GM12878 (cell line): ENCODE data around the gene TTC23.

Experiments
- CHD4 ChIP-seq: fragments of 200-600 bp; sonication (generic); IDR thresholded peaks from 2 replicates; pipeline ENCODE4 v1.6.1; 2016; ENCODE audit warnings: mild to moderate bottlenecking
- CTCF ChIP-seq, 3 experiments: IDR thresholded peaks in 2 of 3; conservative IDR thresholded peaks in 1 of 3; 2 replicates each; pipeline ENCODE4 v1.5.1; 2011; ENCODE audit warnings: low read depth in 3 of 3, low read length in 3 of 3, mild to moderate bottlenecking in 3 of 3, control low read depth in 2 of 3, moderate library complexity in 2 of 3, inconsistent platforms in 1 of 3, mixed read lengths in 1 of 3; ENCODE audit not compliant: control insufficient read depth in 2 of 3, insufficient read depth in 1 of 3; ENCODE audit errors: extremely low read depth in 1 of 3
- FOXK2 ChIP-seq: fragments of 450-650 bp; IDR thresholded peaks from 2 replicates; pipeline ENCODE4 v1.6.1; 2017; ENCODE audit warnings: mild to moderate bottlenecking, moderate library complexity
- MXI1 ChIP-seq: fragments of 150-350 bp; IDR thresholded peaks from 2 replicates; pipeline ENCODE4 v1.6.1; 2011; ENCODE audit warnings: low read depth, mild to moderate bottlenecking, inconsistent platforms, low read length, improper control_type of control experiment
- MYC ChIP-seq: IDR thresholded peaks from 2 replicates; pipeline ENCODE4 v1.6.1; 2011; ENCODE audit warnings: mild to moderate bottlenecking, low read length, moderate library complexity, inconsistent platforms; ENCODE audit not compliant: insufficient read depth, insufficient replicate concordance, insufficient read length, severe bottlenecking
- NFIC ChIP-seq: IDR thresholded peaks from 2 replicates; pipeline ENCODE4 v1.6.1; 2012; ENCODE audit warnings: low read depth, mild to moderate bottlenecking, inconsistent platforms, low read length, moderate library complexity
- POLR2A ChIP-seq: IDR thresholded peaks from 2 replicates; pipeline ENCODE4 v1.6.1; 2011; ENCODE audit warnings: low read depth, mild to moderate bottlenecking, low read length
- SP1 ChIP-seq: IDR thresholded peaks from one replicate; pipeline ENCODE4 v1.6.1; 2011; ENCODE audit warnings: low read depth, low read length
- SRF ChIP-seq, 2 experiments: IDR thresholded peaks; 2 replicates each; pipeline ENCODE4 v1.6.1; 2011; ENCODE audit warnings: low read depth in 2 of 2, low read length in 2 of 2, mild to moderate bottlenecking in 1 of 2, moderate library complexity in 1 of 2
- YY1 ChIP-seq: IDR thresholded peaks from 2 replicates; pipeline ENCODE4 v1.6.1; 2011; ENCODE audit warnings: low read depth, mild to moderate bottlenecking, low read length

- TF ChIP-seq YY1 (no peak), SP1 (no peak), MYC (no peak), CTCF (IDR thresholded peaks at IDR 0.05 in 2 of 3, conservative IDR thresholded peaks at IDR 0.05 in 1 of 3; ENCODE audit: control insufficient read depth in 2 of 3, extremely low read depth in 1 of 3, insufficient read depth in 1 of 3, low read depth in 3 of 3, low read length in 3 of 3) (no peak), NFIC (no peak), SRF (IDR thresholded peaks at IDR 0.05; ENCODE audit: low read depth in 2 of 2, low read length in 2 of 2) (no peak), MXI1 (no peak), POLR2A (no peak), CHD4 (no peak), FOXK2 (no peak)
Observed at GRCh38 chr15:99118258-99118632, 131.1 kb downstream of the TTC23 start.
